HG03565 (cell line): Measurements from ENCODE around the gene TXNL4A.

Experiments used
- ATAC-seq: cut with Tn5 transposase; IDR thresholded peaks from one replicate; pipeline ENCODE4 v1.9.1; 2021; ENCODE audit warnings: mild to moderate bottlenecking, moderate library complexity; ENCODE audit not compliant: unreplicated experiment

Gene TXNL4A

DNA sequence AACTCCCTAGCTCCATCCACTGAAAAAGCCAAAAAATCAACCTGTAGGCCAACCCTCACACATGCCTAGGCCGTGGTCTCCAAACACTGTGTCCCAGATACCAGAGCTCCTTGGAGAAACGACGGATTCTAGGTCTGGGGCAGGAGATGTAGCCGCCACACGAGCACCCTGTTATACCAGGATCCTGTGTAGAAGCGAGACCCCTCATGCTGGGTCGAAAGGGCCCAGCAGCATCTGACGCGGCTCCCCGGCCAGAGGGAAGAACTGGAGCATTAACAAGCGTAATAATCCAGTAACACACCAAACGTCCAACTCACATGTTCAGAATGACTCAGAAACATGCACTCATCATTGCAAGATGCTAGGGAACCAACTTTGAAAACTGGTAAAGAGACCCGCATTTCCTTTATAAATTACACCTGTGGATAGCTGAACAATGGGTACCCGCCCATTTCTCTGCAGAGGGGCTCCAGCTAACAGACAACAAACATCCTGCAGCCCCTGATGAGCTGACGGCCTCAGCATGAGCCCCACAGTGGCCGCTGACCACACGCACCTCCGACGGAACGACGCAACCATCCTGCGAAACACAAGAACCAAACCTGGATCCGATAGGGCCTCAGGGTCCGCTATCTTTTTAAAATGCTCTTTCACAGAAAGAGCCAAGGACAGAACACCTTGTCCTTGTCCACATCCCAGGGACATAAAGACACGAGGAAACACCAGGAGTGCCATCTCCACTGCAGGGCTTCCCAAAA, 51.1 kb downstream of the TXNL4A start:
- no peak for ATAC-seq

- ATAC-seq: no peak
These were observed 51.7 kb downstream of the TXNL4A start for GRCh38 chr18:79936641-79937040.

DNA sequence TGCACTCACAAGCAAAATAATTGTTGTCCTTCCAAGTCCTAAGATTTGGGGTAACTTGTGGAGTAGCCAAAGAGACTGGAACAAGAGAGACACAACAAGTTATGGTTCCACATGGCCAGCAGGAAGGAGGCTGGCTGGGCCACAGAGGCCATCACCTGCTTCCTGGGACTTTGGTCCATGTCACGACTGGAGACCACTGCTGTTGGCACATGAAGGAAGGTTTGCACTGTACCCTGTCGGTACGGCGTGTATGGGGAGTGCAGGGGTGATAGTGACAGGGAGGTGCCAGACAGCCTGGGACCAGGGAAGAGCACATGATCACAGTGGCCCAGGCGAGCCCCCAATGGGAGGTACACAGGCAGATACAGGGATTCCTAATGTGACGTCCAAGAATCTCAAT, 52.4 kb downstream of the TXNL4A start:
- no peak for ATAC-seq

DNA sequence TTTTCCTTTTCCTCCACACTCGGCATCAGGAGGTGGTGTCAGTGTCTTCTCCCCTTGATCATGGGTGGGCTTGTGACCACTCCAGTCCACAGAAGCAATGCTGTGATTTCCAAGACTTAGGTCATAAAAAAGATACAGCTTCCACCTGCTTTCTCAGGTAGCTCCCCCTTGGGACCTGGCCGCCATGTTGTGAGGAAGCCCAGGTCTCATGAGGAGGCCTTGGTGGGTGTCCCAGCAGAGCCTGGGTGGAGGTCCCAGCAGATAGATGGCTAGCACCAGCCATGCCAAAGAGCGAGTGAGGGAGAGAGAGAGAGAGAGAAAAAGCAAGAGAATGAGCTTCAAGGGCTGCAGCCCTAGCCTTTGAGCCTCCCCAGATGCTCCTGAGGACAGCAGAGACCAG, 52.9 kb downstream of the TXNL4A start:
- ATAC-seq: no peak

- no peak for ATAC-seq
These were observed 53.3 kb downstream of the TXNL4A start for GRCh38 chr18:79935098-79935480.

DNA sequence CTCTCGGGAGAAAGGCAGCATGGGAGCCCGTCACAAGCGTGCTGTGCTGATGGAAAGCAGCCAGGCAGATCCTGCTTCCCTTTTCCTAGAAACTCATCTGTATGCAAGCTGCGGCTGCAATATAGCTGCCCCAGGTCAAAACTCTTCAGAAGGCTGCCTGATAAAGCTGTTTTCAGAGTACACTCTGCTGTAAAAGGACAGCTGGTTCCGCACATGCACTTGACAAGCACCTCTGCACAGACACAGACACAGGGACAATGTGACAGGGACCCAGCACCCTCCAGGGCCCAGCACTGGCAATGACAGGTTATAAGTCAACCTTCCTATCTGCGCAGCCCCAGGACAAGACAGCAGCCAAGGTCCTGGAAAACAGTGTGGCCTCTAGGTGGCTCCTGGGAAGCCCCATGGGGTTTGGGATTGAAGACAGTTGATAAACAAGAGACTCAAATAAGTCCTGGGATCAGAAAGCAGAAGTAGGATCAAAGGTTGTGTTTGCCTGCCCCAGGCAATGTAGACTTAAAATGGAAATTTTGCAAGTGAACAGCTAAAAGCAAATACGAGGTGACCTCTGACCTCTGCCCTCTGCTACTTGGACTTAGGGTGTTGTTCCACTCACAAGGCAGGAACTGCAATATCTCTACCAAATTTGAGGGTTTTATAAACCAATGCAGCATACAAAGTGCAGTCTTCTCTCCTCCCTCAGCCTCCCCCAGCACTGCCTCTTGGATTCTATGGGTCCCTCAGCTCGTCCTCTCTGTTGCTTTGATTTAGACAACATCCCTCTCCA, 53.9 kb downstream of the TXNL4A start:
- no peak for ATAC-seq

GRCh38 chr18:79933765-79934164, 54.6 kb downstream of the TXNL4A start:
- no peak for ATAC-seq

DNA sequence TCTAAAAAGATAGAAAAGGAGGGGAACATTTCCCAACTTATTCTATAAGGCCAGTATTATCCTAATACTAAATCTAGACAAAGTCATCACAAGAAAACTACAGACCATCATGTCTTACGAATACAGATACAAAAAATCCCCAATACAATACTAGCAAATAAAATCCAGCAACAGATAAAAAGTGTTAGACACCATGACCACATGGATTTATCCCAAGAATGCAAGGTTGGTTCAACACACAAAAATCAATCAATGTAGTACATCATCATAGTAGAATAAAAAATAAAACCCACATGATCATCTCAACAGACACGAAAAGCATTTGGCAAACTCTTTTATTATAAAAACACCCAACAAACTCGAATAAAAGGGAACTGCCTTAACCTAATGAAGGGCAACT, 55.5 kb downstream of the TXNL4A start:
- ATAC-seq: no peak

DNA sequence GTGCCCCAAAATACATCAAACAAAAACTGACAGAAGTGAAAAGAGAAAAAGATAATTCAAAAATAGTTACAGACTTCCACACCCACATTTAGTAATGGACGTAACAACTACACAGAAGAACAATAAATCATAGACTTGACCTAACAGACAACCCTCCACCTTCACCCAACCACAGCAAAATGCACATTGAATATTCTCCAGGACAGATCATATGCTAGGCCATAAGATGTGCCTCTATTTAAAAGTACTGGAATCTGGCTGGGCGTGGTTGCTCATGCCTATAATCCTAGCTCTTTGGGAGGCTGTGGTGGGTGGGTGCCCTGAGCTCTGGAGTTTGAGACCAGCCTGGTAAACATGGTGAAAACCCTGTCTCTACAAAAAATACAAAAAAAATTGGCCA, 56.9 kb downstream of the TXNL4A start:
- no peak for ATAC-seq

DNA sequence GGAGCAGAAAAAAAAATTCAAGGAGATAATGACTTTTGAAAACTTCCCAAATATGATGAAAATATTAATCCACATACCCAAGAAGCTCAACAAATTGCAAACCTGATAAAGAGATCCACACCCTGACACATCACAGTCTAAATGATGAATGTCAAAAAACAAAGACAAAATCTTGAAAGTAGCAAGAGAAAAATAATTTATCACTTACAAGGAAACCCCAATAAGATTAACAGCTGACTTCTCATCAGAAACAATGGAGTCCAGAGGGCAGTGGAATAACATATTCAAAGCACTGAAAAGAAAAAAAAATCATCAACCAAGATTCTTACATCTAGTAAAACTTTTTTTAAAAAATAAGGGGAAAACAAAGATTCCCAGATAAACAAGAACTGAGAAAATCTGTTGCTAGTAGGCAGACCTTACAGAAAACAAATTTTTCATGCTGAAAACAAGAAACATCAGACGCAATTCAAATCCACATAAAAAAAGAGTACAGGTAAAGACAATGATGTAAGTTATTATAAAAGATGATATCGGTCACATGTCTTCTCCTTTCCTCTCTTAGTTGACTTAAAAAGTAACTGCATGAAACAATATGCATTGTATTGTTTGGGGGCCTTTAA, 58.2 kb downstream of the TXNL4A start:
- no peak for ATAC-seq

- ATAC-seq: no peak
These were observed 59.8 kb downstream of the TXNL4A start for GRCh38 chr18:79928563-79928960.

DNA sequence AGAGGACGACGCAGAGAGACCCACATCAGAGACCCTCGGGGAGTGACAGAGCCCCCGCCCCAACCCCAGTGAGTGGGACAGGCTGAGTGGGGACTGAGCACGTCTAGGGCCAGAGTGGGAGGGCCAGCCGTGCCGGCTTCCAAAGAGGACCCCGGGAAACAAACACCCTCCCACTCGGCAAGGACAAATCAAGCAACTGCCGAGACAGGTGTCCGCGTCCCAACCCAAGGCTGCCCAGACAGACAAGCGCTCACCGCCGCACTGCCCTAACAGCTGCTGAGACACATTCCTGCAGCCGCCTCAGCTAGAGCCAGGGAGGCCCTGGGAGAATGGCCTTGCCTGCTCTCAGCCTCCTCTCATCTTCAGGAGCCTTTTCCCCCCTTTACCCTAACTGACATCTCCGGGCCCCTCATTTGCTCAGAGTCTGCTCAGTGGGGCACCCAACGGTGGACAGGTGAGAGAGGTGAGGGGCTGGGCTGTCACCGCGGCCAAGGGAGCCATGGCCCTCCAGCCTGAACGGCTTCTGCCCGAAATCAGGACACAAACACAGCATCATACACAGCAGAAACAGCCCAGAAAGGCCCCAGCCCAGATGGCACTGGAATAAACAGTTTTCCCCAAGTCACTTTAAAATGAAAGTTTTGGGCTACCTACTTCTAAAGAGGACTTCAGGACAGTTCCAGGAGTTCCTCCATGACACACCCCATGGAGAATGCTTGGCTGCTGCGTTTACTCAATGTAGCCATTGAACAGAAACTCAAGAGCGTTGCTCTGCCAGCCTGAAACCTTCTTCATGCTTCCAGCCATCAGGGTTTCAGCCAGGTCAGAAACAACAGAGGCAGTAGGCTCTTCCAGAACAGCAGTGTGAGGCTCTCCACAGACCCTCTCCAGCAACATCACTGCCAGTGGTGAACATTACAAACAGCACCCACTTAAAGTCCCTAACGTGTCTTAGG, 60.5 kb downstream of the TXNL4A start:
- no peak for ATAC-seq

DNA sequence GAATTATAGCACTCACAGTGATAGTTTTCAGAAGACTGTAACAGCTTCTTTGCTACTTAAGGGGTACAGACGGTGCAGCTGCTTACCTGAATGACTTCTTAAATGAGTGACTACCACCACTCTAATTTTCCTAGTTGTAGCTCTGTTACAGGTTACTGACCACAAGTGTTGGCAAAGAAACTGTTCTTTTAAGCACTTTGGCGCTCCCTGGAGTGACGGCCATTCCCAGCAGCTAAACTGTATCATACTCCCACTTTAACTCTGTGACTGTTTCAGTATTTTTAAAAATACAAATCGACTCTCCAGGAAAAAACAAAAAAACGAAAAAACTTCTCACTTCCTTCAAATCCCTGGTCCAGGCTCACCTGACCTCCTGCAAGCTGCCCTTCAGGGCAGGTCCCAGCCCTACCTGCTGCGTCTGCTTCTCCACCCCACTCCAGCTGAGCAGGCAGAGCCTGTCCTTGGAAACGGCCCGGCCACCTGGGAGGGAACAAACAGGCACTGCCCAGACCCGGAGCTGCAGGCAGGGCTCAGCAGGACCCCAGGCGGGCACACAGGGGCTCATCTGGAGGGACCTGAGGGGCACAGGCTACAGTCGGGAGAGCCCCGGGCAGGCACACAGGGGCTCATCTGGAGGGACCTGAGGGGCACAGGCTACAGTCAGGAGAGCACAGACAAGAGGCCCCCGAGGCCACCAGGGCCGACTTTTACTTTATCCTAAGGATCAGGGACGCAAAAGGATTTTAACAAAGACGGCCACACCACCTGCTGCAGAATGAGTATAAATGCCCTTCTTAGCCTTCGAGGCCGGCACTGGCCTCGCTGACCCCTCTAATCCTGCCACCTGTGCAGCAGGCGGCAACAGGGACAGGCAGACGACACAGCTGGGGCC, 61.4 kb downstream of the TXNL4A start:
- no peak for ATAC-seq

DNA sequence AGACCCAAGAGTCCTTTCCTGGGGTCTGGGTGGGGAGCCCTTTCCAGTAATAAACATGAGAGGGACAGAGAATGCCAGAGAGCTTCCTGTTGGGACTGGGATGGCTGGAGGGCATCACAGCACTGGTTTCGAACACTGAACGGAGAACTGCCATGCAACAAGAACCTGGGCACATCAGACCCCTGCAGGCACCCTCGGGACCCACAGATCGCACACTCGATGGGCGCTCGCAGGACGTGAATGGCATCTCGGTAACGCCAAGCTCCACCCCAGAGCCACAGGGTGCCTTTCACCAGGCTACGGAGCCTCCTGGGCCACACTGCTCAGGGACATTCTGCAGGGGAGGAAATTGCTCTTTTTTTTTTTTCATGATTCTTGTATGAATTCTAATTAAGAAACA, 62.1 kb downstream of the TXNL4A start:
- ATAC-seq: no peak

GRCh38 chr18:79924814-79925731, 63.3 kb downstream of the TXNL4A start:
- ATAC-seq: no peak

DNA sequence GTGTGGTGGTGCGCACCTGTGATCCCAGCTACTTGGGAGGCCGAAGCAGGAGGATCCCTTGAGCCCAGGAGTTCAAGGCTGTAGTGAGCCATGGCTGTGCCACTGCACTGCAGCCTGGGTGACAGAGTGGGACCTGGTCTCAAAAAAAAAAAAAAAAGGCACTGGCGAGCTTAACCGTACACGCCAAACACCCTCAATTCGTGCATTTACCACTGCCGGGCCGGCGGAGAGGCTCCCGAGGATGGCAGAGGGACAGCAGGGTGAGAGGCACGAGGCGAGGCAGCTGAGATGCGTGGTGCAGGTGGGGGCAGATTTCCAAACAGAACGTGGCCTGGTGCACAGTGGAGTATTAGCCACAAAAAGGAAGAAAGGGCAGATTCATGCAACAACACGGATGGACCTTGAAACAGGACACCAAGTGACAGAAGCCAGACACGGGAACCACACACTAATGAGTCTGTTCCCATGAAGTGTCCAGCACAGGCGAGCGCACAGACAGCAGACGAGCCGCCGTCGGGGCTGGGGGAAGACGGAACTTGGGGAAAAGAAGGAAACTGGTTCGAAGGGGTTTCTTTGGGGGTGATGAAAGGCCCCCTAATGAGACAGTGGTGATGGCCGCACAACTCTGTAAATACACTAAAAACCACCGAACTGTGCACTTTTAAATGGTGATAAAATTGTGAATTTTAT, 64.3 kb downstream of the TXNL4A start:
- no peak for ATAC-seq

DNA sequence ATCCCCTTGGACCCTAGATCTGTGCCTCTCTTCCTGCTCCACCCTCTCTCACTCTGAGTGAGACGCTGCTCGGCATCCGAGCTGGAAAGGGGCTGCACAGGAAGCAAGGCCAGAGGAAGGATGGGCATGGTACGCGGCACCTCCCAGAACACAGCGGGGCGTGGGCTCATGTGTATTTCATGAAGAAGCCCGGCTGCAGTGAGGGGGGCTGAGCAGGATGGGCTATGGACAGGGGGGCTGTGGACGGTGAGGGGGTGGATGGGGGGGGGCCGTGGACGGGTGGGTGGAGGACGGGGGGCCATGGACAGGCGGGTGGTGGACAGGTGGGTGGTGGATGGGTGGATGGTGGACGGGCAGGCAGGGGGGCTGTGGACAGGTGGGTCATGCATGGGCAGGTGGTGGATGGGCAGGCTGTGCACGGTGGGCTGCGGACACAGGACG, 65.4 kb downstream of the TXNL4A start:
- ATAC-seq: no peak
